GM12864 (cell line): Measurements from ENCODE around the gene IL17RD.

Experiments
- DNase-seq: peaks from one replicate; pipeline ENCODE4 v3.0.0-alpha.2; 2011; ENCODE audit warnings: low read depth
- H3K4me3 ChIP-seq: 2 replicates; pipeline ENCODE4 v1.5.1; 2011; ENCODE audit warnings: mild to moderate bottlenecking, low read depth, low read length, control low read depth
- CTCF ChIP-seq: IDR thresholded peaks from 2 replicates; pipeline ENCODE4 v1.5.1; 2011; ENCODE audit warnings: low read depth, mild to moderate bottlenecking, moderate library complexity, low read length, control low read depth, inconsistent platforms; ENCODE audit errors: missing control alignments

The IL17RD gene

GRCh38 chr3:57179580-57180410 lies 14.6 kb upstream of the IL17RD start:
- TF ChIP-seq CTCF, result peak; percentile 53
- DNase-seq, result no peak
- H3K4me3 ChIP-seq, result no peak overlapping the region

- no peak for TF ChIP-seq CTCF
- H3K4me3 ChIP-seq, result no peak overlapping the region
- DNase-seq, result no peak
Measured at GRCh38 chr3:57176045-57176444, 10.9 kb upstream of the IL17RD start.

GRCh38 chr3:57173687-57174086 lies 8.5 kb upstream of the IL17RD start:
- no peak overlapping the region for H3K4me3 ChIP-seq
- TF ChIP-seq CTCF, result no peak
- DNase-seq, result no peak

GRCh38 chr3:57170946-57171345 lies 5.8 kb upstream of the IL17RD start:
- no peak for DNase-seq
- no peak overlapping the region for H3K4me3 ChIP-seq
- no peak for TF ChIP-seq CTCF

- peak; percentile 51 for DNase-seq
- H3K4me3 ChIP-seq, result peak overlapping the region; percentile 56
- peak; percentile 85 for TF ChIP-seq CTCF
Measured at GRCh38 chr3:57169872-57170623, 4.9 kb upstream of the IL17RD start.

GRCh38 chr3:57169108-57169507 lies 4.0 kb upstream of the IL17RD start:
- no peak overlapping the region for H3K4me3 ChIP-seq
- no peak for TF ChIP-seq CTCF
- no peak for DNase-seq

- TF ChIP-seq CTCF, result no peak
- no peak overlapping the region for H3K4me3 ChIP-seq
- DNase-seq, result no peak
Measured at GRCh38 chr3:57168151-57168550, 3.0 kb upstream of the IL17RD start.
